HG03280 (cell line): ENCODE data around the gene DCHS1.

Source experiments
- ATAC-seq: cut with Tn5 transposase; IDR thresholded peaks from one replicate; pipeline ENCODE4 v1.9.1; 2021; ENCODE audit warnings: mild to moderate bottlenecking, moderate library complexity; ENCODE audit not compliant: unreplicated experiment

DCHS1 gene

GRCh38 chr11:6599881-6600390, 55.7 kb downstream of the DCHS1 start:
- no peak for ATAC-seq

GRCh38 chr11:6599449-6599848, 56.2 kb downstream of the DCHS1 start:
- ATAC-seq: no peak

GRCh38 chr11:6598555-6598954, 57.1 kb downstream of the DCHS1 start:
- no peak for ATAC-seq

- no peak for ATAC-seq
These were observed 59.3 kb downstream of the DCHS1 start for GRCh38 chr11:6596239-6596877.

- ATAC-seq: no peak
These were observed 61.4 kb downstream of the DCHS1 start for GRCh38 chr11:6594142-6594768.

- ATAC-seq: no peak
These were observed 67.6 kb downstream of the DCHS1 start for GRCh38 chr11:6588018-6588417.

- no peak for ATAC-seq
These were observed 68.2 kb downstream of the DCHS1 start for GRCh38 chr11:6587360-6587953.

- ATAC-seq: no peak
These were observed 68.9 kb downstream of the DCHS1 start for GRCh38 chr11:6586434-6587359.

- ATAC-seq: no peak
These were observed 71.1 kb downstream of the DCHS1 start for GRCh38 chr11:6584528-6584927.

- ATAC-seq: no peak
These were observed 72.0 kb downstream of the DCHS1 start for GRCh38 chr11:6583584-6583983.

- ATAC-seq: no peak
These were observed 75.9 kb downstream of the DCHS1 start for GRCh38 chr11:6579681-6580080.

- ATAC-seq: no peak
These were observed 77.5 kb downstream of the DCHS1 start for GRCh38 chr11:6578134-6578533.

GRCh38 chr11:6576471-6577373, 78.9 kb downstream of the DCHS1 start:
- ATAC-seq: no peak

GRCh38 chr11:6574816-6575715, 80.5 kb downstream of the DCHS1 start:
- ATAC-seq: no peak

GRCh38 chr11:6572215-6572614, 83.4 kb downstream of the DCHS1 start:
- ATAC-seq: no peak

- no peak for ATAC-seq
These were observed 84.1 kb downstream of the DCHS1 start for GRCh38 chr11:6571434-6572008.
